Measurements from ENCODE around the gene ZPLD1.

GRCh38 chr3:102511639-102512038 is 76.8 kb downstream of the ZPLD1 start:
- no peak for TF ChIP-seq CTCF (IDR thresholded peaks at IDR 0.05)
- no peak for TF ChIP-seq POLR2A (IDR thresholded peaks at IDR 0.05)

All from esophagus squamous epithelium (tissue), 4 donors.